HTR-8/SVneo (cell line): Measurements from ENCODE around the gene ATF7IP.
"Not testable (repeated sequence)": the region's sequence is repeated elsewhere in the genome, so short reads cannot be mapped to it uniquely, and the experiment has no call there.

Experiments
- DNase-seq: peaks from one replicate; pipeline ENCODE4 v3.0.0; 2011; ENCODE audit warnings: low spot score, mixed read lengths; ENCODE audit not compliant: insufficient read length
- FAIRE-seq: peaks from 2 replicates; lab custom pipeline; 2011; peaks lifted over from hg19 to GRCh38; lab: Jason Lieb, UNC

Gene ATF7IP

GRCh38 chr12:14365294-14366208 is at the start of gene ATF7IP:
Gene ATF7IP, plus strand, starts transcription at chr12:14365682. Its CDS starts 58,234 bp downstream, at chr12:14423916.
- FAIRE-seq (no peak), DNase-seq (peak; percentile 86)

- DNase-seq (no peak), FAIRE-seq (no peak)
Observed at GRCh38 chr12:14317362-14318146, 47.9 kb upstream of the ATF7IP start.

GRCh38 chr12:14319704-14320427 is 45.6 kb upstream of the ATF7IP start:
- not testable (repeated sequence) for FAIRE-seq, DNase-seq

- FAIRE-seq (no peak), DNase-seq (no peak)
Observed at GRCh38 chr12:14322403-14322802, 43.1 kb upstream of the ATF7IP start.

GRCh38 chr12:14325716-14326343 is 39.7 kb upstream of the ATF7IP start:
- FAIRE-seq = no peak
- DNase-seq = no peak

GRCh38 chr12:14326699-14327098 is 38.8 kb upstream of the ATF7IP start:
- DNase-seq (no peak), FAIRE-seq (no peak)

- FAIRE-seq = no peak
- no peak for DNase-seq
Observed at GRCh38 chr12:14327711-14328110, 37.8 kb upstream of the ATF7IP start.

GRCh38 chr12:14332482-14332881 is 33.0 kb upstream of the ATF7IP start:
- no peak for FAIRE-seq

GRCh38 chr12:14340371-14340770 is 25.1 kb upstream of the ATF7IP start:
- no peak for FAIRE-seq
- no peak for DNase-seq

More at GRCh38 chr12:14332482-14332881, 33.0 kb upstream of the ATF7IP start:
- no peak for DNase-seq

GRCh38 chr12:14351524-14351923 is 14.0 kb upstream of the ATF7IP start:
- DNase-seq, FAIRE-seq: not testable (repeated sequence)

- DNase-seq, FAIRE-seq: not testable (repeated sequence)
Observed at GRCh38 chr12:14352066-14352465, 13.4 kb upstream of the ATF7IP start.

GRCh38 chr12:14354665-14355064 is 10.8 kb upstream of the ATF7IP start:
- not testable (repeated sequence) for FAIRE-seq, DNase-seq

- DNase-seq (no peak), FAIRE-seq (no peak)
Observed at GRCh38 chr12:14356147-14356546, 9.3 kb upstream of the ATF7IP start.

- FAIRE-seq (no peak), DNase-seq (no peak)
Observed at GRCh38 chr12:14357486-14357885, 8.0 kb upstream of the ATF7IP start.

- DNase-seq (no peak), FAIRE-seq (no peak)
Observed at GRCh38 chr12:14362352-14362751, 3.1 kb upstream of the ATF7IP start.

- no peak for FAIRE-seq
- DNase-seq = no peak
Observed at GRCh38 chr12:14364583-14365271, 755 bp upstream of the ATF7IP start.

- FAIRE-seq (no peak), DNase-seq (no peak)
Observed at GRCh38 chr12:14366209-14367039, 942 bp downstream of the ATF7IP start.

- no peak for FAIRE-seq
- DNase-seq = no peak
Observed at GRCh38 chr12:14367040-14367661, 1.7 kb downstream of the ATF7IP start.
